ACC112 (cell line): ENCODE results near the gene RNU7-1.

ENCODE experiments used
- H2AFZ ChIP-seq: fragments of 200-600 bp; sonication (generic); one replicate; pipeline ENCODE4 v1.6.0; 2017; ENCODE audit warnings: antibody characterized with exemption, low read length; ENCODE audit not compliant: unreplicated experiment
- H3K27ac ChIP-seq: fragments of 200-600 bp; sonication (generic); 2 replicates; pipeline ENCODE4 v1.5.1; 2014; ENCODE audit warnings: low read depth, mild to moderate bottlenecking, antibody characterized with exemption, low read length, moderate library complexity
- H3K27me3 ChIP-seq: fragments of 200-600 bp; sonication (generic); 2 replicates; pipeline ENCODE4 v1.6.1; 2014; ENCODE audit warnings: mild to moderate bottlenecking, antibody characterized with exemption, low read length, moderate library complexity, mixed read lengths; ENCODE audit not compliant: insufficient read depth
- H3K36me3 ChIP-seq: fragments of 200-600 bp; sonication (generic); 2 replicates; pipeline ENCODE4 v1.6.1; 2016; ENCODE audit warnings: mild to moderate bottlenecking, antibody characterized with exemption, low read length, moderate library complexity, mixed read lengths; ENCODE audit not compliant: insufficient read depth
- H3K4me1 ChIP-seq: fragments of 200-600 bp; sonication (generic); one replicate; pipeline ENCODE4 v1.6.1; 2016; ENCODE audit warnings: low read length, mixed read lengths; ENCODE audit not compliant: insufficient read depth, unreplicated experiment, control insufficient read depth
- H3K4me3 ChIP-seq: fragments of 200-600 bp; sonication (generic); 2 replicates; pipeline ENCODE4 v1.5.1; 2014; ENCODE audit warnings: mild to moderate bottlenecking, low read depth, low read length
- H3K79me2 ChIP-seq: fragments of 200-600 bp; sonication (generic); one replicate; pipeline ENCODE4 v1.6.0; 2016; ENCODE audit warnings: low read length; ENCODE audit not compliant: control insufficient read depth, unreplicated experiment, insufficient read depth

Gene RNU7-1

GRCh38 chr12:6921539-6921938, 22.1 kb upstream of the RNU7-1 start:
- H3K79me2 ChIP-seq, result peaks cover 2% of the 10 kb centered on the region
- no peaks in the 10 kb centered on the region for H3K27me3 ChIP-seq
- no peak overlapping the region for H2AFZ ChIP-seq
- peaks cover 22% of the 10 kb centered on the region for H3K4me1 ChIP-seq
- no peak overlapping the region for H3K4me3 ChIP-seq
- no peak overlapping the region for H3K27ac ChIP-seq
- H3K36me3 ChIP-seq, result peaks cover 15% of the 10 kb centered on the region; the same call in 1 of the 2 replicates

- Histone ChIP-seq H3K79me2 (peaks cover 9% of the 10 kb centered on the region), H3K27ac (no peak overlapping the region), H2AFZ (no peak overlapping the region), H3K36me3 (peaks cover 8% of the 10 kb centered on the region; the same call in 1 of the 2 replicates), H3K27me3 (no peaks in the 10 kb centered on the region), H3K4me3 (no peak overlapping the region), H3K4me1 (peaks cover 28% of the 10 kb centered on the region)
These were observed 21.3 kb upstream of the RNU7-1 start for GRCh38 chr12:6921996-6922946.

GRCh38 chr12:6923003-6923732, 20.4 kb upstream of the RNU7-1 start:
- no peak overlapping the region for H3K27ac ChIP-seq
- H3K4me3 ChIP-seq, result no peak overlapping the region
- no peaks in the 10 kb centered on the region for H3K27me3 ChIP-seq
- H2AFZ ChIP-seq, result no peak overlapping the region
- peaks cover 28% of the 10 kb centered on the region for H3K4me1 ChIP-seq
- H3K36me3 ChIP-seq, result peaks cover 7% of the 10 kb centered on the region; the same call in 1 of the 2 replicates
- H3K79me2 ChIP-seq, result peaks cover 15% of the 10 kb centered on the region

- no peak overlapping the region for H2AFZ ChIP-seq
- H3K79me2 ChIP-seq, result peaks cover 21% of the 10 kb centered on the region
- peak overlapping the region; percentile 85; the same call in 1 of the 2 replicates for H3K27ac ChIP-seq
These were observed 19.8 kb upstream of the RNU7-1 start for GRCh38 chr12:6923851-6924250.

GRCh38 chr12:6925239-6925539, 18.4 kb upstream of the RNU7-1 start:
- Histone ChIP-seq H2AFZ (no peak overlapping the region), H3K4me3 (0 out of 2 replicates have a peak overlapping the region, but pooled peaks have one; percentile 7), H3K36me3 (no peaks in the 10 kb centered on the region), H3K79me2 (peaks cover 35% of the 10 kb centered on the region), H3K27ac (peak overlapping the region; percentile 85), H3K4me1 (peaks cover 36% of the 10 kb centered on the region), H3K27me3 (no peaks in the 10 kb centered on the region)

More at GRCh38 chr12:6923851-6924250, 19.8 kb upstream of the RNU7-1 start:
- H3K36me3 ChIP-seq, result peaks cover 7% of the 10 kb centered on the region; the same call in 1 of the 2 replicates
- no peak overlapping the region for H3K4me3 ChIP-seq
- H3K4me1 ChIP-seq, result peaks cover 28% of the 10 kb centered on the region
- H3K27me3 ChIP-seq, result no peaks in the 10 kb centered on the region

GRCh38 chr12:6925540-6926279, 17.9 kb upstream of the RNU7-1 start:
- H3K4me1 ChIP-seq, result peaks cover 38% of the 10 kb centered on the region
- H3K4me3 ChIP-seq, result peak overlapping the region; percentile 83
- H3K79me2 ChIP-seq, result peaks cover 38% of the 10 kb centered on the region
- no peak overlapping the region for H2AFZ ChIP-seq
- H3K27me3 ChIP-seq, result no peaks in the 10 kb centered on the region
- H3K36me3 ChIP-seq, result no peaks in the 10 kb centered on the region
- peak overlapping the region; percentile 85 for H3K27ac ChIP-seq

- H2AFZ ChIP-seq, result peak within 1 kb of the TSS; percentile 41
- H3K27me3 ChIP-seq, result no peaks in the 10 kb centered on the region
- H3K4me3 ChIP-seq, result peak within 1 kb of the TSS; percentile 99
- H3K4me1 ChIP-seq, result peaks cover 48% of the 10 kb centered on the region
- H3K79me2 ChIP-seq, result peaks cover 49% of the 10 kb centered on the region
- H3K27ac ChIP-seq, result peak within 1 kb of the TSS; percentile 85
- H3K36me3 ChIP-seq, result peaks cover 3% of the 10 kb centered on the region; the same call in 1 of the 2 replicates
These were observed 16.1 kb upstream of the RNU7-1 start, which contains the start of gene ATN1 for GRCh38 chr12:6927379-6928021. ATN1 (plus strand) TSS chr12:6927959; CDS start chr12:6934002, 6,043 bp downstream.

GRCh38 chr12:6928022-6928702, 15.5 kb upstream of the RNU7-1 start:
- H2AFZ ChIP-seq, result no peak overlapping the region
- H3K27me3 ChIP-seq, result no peaks in the 10 kb centered on the region
- H3K4me3 ChIP-seq, result peak overlapping the region; percentile 99
- H3K36me3 ChIP-seq, result peaks cover 7% of the 10 kb centered on the region; the same call in 1 of the 2 replicates
- peaks cover 54% of the 10 kb centered on the region for H3K4me1 ChIP-seq
- peak overlapping the region; percentile 56 for H3K27ac ChIP-seq
- peaks cover 54% of the 10 kb centered on the region for H3K79me2 ChIP-seq

GRCh38 chr12:6928703-6929407, 14.8 kb upstream of the RNU7-1 start:
- Histone ChIP-seq H3K27me3 (no peaks in the 10 kb centered on the region), H3K27ac (peak overlapping the region; percentile 56), H2AFZ (no peak overlapping the region), H3K4me1 (peaks cover 61% of the 10 kb centered on the region), H3K36me3 (peaks cover 7% of the 10 kb centered on the region; the same call in 1 of the 2 replicates), H3K4me3 (peak overlapping the region; percentile 99), H3K79me2 (peaks cover 57% of the 10 kb centered on the region)
